NCI-H187 treated with DMSO at 0.1 percent for 48 hours (cell line): ENCODE results near the gene C1QTNF1.
"Not testable (repeated sequence)": the region's sequence is repeated elsewhere in the genome, so short reads cannot be mapped to it uniquely, and the experiment has no call there.

ENCODE experiments used
- DNase-seq: peaks from one replicate; lab custom pipeline; 2025; lab: John Stamatoyannopoulos, UW

Gene C1QTNF1

DNA sequence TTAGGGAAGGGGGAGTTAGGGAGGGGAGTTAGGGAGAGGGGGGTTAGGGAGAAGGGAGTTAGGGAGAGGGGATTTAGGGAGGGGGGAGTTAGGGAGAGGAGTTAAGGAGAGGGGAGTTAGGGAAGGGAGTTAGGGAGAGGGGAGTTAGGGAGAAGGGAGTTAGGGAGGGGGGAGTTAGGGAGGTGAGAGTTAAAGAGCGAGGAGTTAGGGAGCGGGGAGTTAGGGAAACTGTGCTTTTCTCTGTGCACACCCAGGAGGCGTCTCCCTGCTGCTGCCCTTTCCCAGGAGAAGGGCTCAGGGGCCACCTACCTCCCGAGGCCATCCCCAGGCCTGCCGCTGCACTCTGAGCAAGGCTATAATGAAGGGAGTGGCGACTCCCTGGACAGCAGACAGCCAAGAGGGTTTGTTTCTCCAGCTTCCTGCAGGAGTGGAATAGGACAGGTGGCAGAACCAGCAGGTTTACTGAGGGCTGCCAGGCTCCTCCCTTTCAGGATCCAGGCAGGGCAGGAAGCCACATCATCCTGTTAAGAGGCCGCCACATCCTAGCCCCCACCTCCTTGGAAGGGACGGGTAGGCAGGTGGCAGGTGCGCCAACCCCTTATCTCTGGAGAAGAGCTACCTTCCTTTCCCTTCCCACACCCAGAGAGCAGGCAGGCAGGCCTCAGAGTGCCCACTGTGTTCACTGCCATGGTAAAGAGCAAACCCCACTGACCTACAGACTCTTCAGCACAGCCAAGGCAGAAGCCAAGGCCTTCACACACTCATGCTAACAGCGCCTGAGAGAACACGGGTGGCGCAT, 18.7 kb upstream of the C1QTNF1 start:
- peak; percentile 77 for DNase-seq

DNA sequence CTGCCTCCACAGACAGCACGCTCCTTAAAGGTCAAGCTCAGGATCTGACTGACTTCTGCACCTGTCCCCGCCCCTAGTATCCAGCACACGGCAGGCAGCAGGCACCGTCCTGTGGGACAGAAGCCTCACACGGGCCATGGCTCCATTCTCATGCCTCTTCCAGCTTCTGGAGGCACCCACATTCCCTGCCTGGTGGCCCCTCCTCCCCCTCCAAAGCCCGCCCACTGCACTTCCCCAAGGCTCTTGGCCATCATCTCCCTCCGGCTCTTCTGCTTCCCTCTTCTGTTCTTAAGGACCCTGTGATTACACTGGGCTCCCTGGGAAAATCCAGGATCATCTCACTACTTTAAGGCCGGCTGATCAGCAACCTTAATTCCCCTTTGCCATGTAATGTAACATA, 17.9 kb upstream of the C1QTNF1 start:
- DNase-seq, result no peak

DNA sequence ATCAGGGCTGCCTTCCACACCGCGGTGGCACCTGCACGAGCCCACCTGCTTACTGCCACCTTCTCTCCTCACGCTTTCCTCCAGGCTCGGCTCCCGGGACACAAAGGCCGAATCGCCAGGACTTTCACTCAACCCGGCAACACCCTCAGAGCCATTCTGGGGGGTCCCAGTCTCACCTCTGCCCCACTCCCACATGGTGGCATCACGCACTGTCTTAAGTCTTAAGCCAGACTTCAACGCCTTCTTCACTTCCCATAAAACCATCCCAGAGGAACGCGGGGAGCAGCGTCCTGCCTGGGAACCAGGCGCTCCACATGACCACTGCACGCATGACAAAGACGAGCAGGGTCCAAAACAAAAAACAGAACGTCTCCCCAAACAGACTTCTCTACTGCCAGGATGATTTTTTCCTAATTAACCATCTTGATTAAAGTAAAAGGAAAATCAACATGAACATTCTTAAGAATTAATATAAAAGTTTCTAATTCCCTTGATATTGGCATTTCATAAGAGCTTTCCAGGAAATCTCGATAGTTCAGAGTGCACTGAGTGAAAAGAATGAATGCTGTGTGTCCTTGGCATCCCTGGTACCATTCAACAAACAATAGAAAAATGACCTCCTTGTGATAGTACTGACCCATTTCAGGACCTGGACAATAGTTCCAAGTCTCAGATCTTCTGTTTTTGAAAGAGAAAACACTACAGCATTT, 17.0 kb upstream of the C1QTNF1 start:
- no peak for DNase-seq

DNA sequence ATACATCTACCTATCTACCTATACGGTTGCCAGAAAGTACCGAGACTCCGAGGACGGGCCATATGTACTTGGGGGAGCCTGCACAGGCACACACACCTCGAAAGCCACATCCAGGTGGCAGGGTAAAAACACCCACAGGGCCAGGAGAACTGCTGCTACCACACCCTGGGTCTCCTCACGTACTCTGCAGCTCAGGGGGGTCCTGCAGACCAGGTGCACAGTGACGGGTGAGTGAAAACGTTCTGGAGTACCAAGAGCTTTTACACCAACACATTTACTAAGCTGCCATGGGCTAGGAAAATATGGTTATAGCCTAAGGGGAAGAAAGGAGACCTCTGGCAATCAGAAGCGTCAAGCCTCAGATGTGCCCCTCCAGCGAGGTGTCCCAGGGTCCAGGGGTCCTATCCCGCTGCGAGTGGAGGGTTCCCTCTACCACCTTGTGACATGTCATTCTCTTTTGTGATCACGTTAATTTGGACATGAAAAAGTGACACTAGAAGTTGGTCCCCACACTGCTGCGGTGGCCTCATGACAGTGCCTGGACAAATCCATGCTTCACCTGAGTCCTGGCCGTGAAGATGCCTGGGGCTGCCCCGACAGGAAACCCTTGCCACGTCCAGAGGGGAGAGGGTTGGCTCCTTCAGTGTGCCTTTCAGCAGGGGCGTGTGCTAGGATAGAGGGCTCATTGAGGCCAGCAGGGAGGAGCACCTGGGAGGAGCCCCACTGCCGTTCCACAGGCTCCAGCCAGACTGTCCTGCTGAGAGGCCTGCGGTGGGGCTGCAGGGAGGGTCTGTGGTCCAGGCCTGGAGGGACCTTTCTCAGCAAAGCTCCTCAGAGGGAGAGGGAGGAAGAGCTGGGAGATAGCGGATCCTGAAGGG, 16.2 kb upstream of the C1QTNF1 start:
- DNase-seq, result no peak

DNA sequence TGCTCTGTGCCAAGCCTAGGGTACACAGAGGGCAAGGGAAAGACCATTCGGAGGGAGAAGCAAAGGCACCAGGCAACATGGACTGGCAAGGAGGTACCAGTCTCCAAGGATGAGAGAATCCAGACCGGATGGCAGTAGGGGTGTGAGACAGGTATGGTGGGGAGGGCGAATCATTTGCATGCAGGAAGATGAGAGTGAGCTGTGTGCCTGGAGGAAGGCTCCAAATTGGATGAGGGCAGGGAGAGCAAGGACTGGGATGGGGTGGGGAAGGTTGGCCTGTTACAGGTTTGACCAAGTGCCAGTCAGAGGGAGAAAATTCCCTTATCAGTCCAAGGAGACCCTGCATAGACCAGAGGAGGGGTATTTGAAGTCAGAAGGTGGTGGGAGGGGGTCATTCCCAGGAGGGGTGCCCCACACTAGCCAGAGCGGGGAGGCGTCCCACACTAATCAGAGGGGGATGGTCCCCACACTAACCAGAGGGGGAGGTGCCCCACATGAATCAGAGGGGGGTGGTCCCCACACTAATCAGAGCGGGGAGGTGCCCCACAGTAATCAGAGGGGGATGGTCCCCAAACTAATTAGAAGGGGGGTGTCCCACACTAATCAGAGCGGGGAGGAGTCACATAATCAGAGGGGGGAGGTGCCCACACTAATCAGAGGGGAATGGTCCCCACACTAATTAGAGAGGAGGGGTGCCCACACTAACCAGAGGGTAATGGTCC, 15.1 kb upstream of the C1QTNF1 start:
- DNase-seq, result no peak

DNA sequence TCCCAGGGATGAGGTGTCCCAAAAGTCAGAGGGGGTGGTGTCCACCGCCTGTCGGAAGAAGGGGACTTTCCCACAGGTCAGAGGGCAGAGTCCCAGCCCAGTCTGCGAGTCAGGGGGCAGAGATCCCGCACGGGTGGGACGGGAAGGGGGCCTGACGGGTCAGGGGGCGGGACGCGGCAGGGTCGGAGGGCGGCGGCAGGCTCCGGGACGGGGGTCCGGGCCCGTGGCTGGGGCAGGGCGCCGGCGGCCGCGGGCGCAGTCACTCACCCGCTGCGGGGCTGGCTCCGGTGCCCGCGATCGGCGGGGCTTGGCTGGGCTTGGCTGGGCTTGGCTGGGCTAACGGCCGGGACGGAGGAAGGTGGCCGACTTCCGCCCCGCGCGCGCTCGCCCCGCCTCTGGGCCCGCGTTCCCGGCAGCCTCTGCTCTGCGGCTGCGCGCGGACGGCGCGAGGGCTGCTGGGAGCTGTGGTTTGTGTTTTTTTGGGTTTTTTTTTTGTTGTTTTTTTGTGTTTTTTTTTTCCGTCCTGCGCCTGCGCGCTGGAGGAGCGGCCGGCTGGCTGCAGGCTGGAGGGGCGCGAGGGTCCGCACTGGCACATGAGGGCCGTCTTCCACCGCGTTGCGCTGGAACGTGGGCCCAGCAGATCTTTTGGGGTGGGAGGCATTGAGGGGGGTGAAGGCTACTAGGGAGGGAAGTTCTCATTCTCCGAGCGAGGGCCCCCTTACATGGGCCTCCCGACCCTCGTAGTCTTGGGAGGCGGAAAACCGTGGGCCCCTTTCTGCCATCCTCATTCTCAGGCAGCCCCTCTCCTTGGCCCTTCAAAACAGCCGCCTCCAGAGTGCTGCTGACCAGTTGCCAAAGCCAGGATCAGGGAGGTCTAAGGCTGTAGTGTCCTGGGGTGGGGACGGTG, 14.3 kb upstream of the C1QTNF1 start, which contains the start of gene CANT1:
Gene CANT1, minus strand, starts transcription at position 368 of the 907 bp plus-strand sequence. CDS start 12,142 bp downstream, outside the sequence.
- DNase-seq, result no peak

DNA sequence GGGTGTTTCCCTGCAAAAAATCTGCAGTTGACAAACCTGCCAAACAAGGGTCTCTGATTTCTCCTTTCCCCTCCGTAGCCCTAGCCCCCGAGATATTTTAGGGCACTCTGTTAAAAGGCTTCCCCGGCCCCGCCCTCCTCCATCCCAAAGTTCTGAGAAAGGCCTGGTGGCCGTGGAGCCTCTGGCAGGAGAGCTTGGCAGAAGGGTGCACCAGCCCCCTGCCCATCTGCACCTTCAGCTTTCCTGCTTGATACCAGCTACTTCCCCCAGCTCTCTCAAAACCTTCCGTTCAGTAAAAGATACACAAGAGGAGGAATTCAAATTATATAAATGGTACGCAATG, 13.7 kb upstream of the C1QTNF1 start:
- no peak for DNase-seq

DNA sequence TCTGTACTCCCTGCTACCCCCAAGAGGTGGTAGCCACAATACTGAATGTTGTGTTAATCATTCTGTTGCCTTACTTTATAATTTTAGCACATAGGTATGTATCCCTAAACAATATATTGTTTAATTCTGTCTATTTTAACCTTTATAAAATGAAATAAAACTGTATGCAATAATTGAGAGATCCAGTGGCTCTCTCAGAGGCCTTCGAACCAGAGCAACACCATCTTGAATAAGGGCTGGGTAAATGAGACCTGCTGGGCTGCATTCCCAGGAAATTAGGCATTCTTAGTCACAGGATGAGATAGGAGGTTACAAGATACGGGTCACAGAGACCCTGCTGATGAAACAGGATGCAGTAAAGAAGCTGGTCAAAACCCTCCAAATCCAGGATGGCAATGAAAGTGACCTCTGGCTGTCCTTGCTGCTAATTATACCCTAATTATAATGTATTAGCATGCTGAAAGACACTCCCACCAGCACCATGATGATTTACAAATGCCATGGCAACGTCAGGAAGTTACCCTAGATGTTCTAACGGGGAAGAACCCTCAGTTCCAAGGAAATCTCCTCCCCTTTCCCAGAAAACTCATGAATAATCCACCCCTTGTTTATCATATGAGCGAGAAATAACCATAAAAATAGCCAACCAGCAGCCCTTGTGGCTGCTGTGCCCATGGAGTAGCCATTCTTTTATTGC, 12.4 kb upstream of the C1QTNF1 start:
- no peak for DNase-seq

DNA sequence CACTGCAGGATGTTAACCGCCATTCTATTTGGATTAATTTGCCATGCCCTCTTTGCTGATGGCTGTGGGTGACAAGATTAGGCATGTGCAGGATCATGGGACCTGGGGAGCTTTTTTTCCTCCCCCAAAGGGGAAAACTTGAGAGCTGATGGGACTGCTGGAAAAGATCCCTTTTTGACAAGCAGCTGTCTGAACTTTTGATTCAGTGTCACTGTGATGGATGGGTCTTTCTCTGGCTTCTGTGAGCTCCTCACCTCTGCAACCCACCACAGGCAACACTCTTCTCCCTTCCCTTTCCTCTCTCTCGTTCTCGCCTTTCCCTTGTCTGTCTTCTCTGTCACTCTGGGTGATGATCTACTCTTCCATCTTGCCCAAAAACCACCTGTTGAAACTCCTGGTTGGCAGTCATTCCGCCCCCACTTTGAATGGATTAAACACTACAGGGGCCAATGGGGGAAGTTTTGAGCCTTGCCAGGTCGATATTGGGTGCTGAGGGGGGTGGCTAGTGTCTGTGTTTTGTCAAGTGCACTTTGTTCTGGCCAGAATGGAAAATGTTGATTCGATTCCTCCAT, 11.3 kb upstream of the C1QTNF1 start:
- DNase-seq, result no peak

DNA sequence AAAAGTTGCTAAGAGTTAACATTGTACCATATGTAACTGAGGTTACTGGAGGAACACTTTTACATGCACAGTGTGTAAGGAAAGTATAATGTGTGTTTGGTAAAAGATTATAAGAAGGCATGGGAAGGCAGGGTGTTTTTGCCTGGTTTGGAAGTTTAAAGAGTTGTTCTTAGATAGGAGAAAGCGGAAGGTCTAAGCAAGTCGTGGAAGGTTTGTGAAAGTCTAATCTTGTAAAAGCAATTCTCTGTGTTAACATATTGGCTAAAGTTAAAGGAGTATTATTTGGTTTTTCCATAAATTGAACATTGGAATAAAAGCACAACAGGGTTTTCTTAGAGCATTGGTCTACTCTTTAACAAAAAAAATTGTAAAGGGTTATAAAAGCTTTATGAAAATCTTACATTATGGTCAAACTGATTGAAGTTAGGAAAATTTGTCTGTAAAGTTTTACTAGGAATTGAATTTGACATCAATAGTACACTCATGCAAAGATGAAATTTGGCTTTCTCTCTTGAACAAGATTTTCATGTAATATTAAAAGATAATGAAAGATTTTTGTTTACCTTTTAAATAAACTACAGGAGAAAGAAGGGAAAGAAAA, 9.7 kb upstream of the C1QTNF1 start:
- DNase-seq, result no peak

DNA sequence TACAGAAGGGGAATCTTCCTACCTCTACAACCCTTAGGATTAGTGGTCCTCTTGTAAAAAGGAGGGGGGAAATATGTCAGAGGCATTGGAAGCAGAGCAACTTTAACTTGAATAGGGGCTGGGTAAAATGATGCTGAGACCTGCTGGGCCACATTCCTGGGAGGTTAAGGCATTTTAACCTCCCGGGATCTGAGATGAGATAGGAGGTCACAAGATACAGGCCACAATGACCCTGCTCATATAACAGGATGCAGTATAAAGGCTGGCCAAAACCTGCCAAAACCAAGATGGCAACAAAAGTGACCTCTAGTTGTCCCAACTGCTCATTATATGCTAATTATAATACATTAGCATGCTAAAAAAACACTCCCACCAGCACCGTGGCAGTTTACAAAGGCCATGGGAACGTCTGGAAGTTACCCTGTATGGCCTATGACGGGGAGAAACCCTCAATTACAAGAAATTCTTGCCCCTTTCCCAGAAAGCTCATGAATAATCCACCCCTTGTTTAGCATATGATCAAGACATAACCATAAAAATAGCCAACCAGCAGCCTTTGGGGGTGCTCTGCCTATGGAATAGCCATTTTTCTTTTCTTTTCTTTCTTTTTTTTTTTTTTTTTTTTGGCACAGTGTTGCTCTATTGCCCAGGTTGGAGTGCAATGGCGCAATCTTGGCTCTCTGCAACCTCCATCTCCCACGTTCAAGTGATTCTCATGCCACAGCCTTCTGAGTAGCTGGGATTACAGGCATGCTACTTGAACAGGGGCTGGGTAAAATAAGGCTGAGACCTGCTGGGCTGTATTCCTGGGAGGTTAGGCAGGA, 6.2 kb upstream of the C1QTNF1 start:
- DNase-seq, result no peak

DNA sequence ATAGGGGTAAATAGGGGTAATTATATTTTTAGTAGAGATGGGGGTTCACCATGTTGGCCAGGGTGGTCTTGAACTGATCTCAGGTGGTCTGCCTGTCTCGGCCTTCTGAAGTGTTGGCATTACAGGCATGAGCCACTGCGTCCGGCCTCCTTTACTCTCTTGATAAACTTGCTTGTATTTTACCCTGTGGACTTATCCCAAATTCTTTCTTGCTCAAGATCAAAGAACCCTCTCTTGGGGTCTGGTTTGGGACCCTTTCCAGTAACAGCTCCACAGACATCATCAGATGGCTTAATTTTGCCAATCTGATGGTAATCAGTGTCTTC, 5.6 kb upstream of the C1QTNF1 start:
- DNase-seq, result no peak

DNA sequence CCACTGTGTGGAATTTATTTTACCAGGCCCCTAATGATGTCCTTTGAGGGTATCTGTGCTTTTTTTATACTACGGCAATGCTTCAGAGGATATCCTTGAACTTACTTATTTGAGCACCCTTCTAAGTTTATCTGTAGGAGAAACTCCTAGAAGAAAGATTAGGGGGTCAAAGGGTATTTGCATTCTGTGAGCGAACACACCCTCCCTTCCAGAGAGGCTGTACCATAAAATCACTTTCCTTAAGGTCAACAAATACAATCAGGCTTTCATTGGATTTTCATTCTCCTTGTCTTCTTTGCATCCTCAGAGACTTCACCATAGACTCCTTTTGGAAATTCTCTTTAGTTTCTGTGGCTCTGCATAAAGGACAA, 4.7 kb upstream of the C1QTNF1 start:
- no peak for DNase-seq

DNA sequence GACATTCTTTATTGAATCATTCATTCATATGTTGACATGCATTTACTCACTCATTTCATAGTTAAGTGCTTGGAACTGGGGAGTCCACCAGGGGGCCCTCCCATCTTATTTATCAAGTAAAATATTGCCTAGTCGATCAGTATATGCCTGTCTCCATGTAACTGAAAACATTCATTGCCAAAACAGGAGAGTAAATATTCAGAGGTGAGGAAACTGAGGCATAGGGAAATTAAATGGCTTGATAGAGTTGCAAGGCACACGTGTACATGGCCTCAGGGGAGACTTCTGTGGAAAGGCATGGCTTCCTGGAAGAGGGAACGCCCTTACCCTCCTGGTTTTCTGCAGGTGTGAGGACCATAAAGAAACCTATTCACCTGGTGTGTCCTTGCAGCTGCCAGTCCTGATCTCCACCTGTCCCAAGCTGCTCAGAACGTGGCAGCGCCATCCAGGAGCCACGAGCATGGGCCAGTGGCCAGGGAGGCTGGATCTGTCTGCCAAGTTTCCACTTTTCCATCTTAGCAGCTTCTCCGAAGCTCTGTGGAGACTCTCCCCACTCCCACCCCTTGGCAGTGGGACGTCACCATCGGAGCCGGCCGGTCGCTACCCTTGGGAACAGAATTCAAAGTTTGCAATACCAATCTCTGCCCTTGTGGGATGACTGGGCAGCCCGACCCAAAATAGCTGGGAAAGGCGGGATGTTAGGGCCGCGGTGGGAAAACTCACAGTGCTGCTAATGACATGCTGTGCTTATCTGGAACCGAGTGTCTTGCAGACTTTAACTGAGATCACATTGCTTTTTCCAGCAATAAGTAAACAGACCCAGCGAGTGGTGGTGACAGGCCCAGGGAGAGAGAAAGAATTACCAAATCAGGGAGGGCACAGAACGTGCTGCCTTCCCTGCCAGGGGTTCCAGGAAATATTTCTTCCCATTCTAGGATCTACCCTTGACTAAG, 4.1 kb upstream of the C1QTNF1 start:
- DNase-seq, result no peak

DNA sequence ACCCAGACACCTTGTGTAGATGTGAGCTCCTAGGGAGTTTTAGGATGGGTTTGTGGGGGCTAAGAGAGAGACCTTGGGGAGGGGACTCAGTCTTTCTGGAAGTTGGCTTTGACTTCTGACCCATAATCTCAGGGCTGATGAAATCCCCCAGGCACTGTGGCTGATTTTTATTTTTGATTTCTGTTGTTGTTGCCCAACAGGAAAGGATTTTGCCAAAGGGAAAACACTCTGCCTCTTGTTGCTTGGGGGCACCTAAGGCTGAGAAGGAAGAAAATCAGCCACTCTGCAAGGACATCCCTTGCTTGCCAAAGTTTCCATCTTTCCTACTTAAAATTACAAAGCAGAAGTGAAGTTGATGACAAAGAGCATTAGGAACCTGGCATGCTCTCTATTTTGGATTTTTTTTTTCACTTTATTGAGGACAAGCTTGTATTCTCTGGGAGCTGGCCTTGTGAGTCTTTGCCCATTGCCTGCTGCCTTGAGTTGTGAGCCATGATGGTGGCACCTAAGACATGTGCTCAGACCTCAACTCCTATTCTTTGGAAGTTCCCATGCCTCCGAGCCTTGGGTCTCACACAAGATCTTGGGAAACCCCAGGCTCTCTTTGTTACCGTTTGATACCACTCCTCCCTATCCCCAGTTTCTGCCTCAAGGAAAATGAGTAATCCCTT, 3.2 kb upstream of the C1QTNF1 start:
- no peak for DNase-seq

DNA sequence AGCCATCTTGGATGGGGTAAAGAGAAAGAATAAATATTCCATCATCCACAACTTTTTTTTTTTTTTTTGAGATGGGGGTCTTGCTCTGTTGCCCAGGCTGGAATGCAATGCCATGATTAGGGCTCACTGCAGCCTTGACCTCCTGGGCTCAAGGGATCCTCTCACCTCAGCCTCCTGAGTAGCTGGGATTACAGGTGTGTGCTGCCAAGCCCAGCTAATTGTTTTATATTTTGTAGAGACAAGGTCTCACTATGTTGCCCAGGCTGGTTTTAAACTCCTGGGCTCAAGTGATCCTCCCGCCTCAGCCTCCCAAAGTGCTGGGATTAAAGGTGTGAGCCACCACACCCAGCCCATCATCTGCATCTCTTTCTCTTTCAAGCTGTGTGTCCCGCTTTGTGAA, 2.0 kb upstream of the C1QTNF1 start:
- not testable (repeated sequence) for DNase-seq

DNA sequence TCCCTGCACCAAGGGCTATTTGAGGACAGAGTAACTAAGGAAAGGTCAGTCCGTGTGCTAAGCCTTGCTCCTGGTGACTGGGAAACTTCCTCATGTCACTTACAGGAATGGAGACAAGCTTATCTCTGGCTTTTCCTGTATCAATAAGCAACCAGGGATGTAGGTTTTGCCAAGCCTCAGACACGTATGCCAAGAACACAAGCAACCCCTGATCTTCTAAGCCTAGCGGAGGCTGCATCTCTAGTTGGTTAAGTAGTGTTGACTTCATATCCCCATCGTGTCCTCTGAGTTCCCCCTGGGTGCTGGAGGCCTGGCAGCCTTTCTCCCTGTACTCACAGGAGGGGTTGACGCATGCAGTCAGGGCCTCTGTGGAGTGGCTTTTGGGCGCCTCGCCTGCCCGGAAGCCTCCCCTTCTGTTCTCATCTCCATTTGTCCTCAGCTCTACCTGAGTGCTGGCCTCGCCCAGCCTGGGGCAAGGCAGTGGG, 1.4 kb upstream of the C1QTNF1 start:
- no peak for DNase-seq
